ENCODE results near the gene FOXL1. TPM values are rescaled to one million over a fixed set of nuclear protein-coding genes. Genes with fewer than 3 reads are reported as not detected.

Gene FOXL1
- total and polyA plus RNA-seq, 2 donors: 0.19 to 0.62 TPM

DNA sequence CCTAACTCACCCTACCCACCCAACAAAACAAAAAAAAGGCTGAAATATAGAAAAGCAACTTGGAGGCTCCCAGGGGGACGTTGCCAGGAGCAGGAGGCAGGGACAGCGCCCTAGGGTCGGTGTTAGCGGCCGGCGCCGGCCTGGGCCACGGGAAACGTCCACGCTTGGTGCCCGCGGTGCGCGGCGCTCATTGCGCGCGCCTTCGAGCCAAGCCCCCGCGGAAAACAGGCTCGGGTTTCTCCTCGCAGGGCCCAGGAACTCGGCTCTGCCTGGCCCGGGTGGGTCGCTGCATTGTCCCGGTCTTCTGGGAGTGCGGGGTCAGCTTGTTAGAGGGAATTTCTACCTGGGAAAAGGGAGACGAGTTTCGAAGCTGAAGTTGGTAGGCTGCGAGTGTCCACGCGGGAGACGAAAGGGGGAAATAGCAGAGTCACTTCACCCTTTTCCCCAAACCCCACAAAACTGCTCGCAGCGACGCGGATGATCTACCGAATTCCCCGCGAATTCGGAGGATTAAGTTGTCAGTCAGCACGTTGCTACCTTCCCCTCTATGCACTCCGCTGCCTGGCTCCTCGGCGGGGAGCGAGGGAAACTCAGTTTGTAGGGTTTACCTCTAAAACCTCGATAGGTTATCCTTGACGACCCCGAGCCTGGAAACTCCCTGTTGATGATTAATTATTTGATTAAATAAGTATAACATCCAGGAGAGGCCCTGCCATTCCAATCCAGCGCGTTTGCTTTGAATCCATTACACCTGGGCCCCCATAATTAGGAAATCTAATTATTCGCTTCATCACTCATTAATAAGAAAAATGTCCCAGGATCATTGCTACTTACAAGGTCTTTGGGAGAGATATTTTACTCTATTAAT, 12.5 kb upstream of the FOXL1 start:
- H3K4me1 ChIP-seq (ENCODE audit: control insufficient read depth in 2 of 2, insufficient read depth in 2 of 2, low read length in 2 of 2): peaks cover 6 to 10% of the 10 kb centered on the region in 2 donors
- 9% methylated on average over 53 of the region's 53 CpGs for WGBS
- peaks cover 75 to 86% of the 10 kb centered on the region in 2 donors for H3K27me3 ChIP-seq (ENCODE audit: control insufficient read depth in 2 of 2, insufficient read depth in 1 of 2, low read length in 1 of 2)
- H3K4me3 ChIP-seq (ENCODE audit: low read length in 2 of 2): no peak overlapping the region
- no peak for DNase-seq (ENCODE audit: low read depth in 6 of 9, low spot score in 9 of 9)
- H3K9me3 ChIP-seq (ENCODE audit: control insufficient read depth in 2 of 2, insufficient read depth in 1 of 2, low read length in 1 of 2): no peaks in the 10 kb centered on the region
- no peaks in the 10 kb centered on the region for H3K36me3 ChIP-seq (ENCODE audit: control insufficient read depth in 2 of 2, insufficient read depth in 2 of 2, low read length in 1 of 2)
- H3K27ac ChIP-seq (ENCODE audit: low read depth in 1 of 2, low read length in 1 of 2): no peak overlapping the region

DNA sequence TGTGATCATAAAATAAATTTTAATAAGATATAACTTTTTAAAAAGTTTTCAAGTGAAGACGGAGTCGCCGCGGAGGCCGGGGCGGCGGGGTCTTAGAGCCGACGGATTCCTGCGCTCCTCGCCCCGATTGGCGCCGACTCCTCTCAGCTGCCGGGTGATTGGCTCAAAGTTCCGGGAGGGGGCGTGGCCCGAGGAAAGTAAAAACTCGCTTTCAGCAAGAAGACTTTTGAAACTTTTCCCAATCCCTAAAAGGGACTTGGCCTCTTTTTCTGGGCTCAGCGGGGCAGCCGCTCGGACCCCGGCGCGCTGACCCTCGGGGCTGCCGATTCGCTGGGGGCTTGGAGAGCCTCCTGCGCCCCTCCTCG, 11.8 kb upstream of the FOXL1 start, which contains the start of gene FOXC2:
Gene FOXC2 (plus strand): TSS at position 229 of the 365 bp plus-strand sequence. CDS start 507 bp downstream, outside the sequence.
- peaks cover 82 to 88% of the 10 kb centered on the region in 2 donors for H3K27me3 ChIP-seq (ENCODE audit: control insufficient read depth in 2 of 2, insufficient read depth in 1 of 2, low read length in 1 of 2)
- H3K4me3 ChIP-seq (ENCODE audit: low read length in 2 of 2): peak within 1 kb of the TSS in 1 of 2 donors; percentile 47
- no peaks in the 10 kb centered on the region for H3K36me3 ChIP-seq (ENCODE audit: control insufficient read depth in 2 of 2, insufficient read depth in 2 of 2, low read length in 1 of 2)
- H3K4me1 ChIP-seq (ENCODE audit: control insufficient read depth in 2 of 2, insufficient read depth in 2 of 2, low read length in 2 of 2): peaks cover 6 to 10% of the 10 kb centered on the region in 2 donors
- no peak within 1 kb of the TSS for H3K27ac ChIP-seq (ENCODE audit: low read depth in 1 of 2, low read length in 1 of 2)
- DNase-seq (ENCODE audit: low read depth in 6 of 9, low spot score in 9 of 9): peak; percentile 33 to 88 (median 64)
- no peaks in the 10 kb centered on the region for H3K9me3 ChIP-seq (ENCODE audit: control insufficient read depth in 2 of 2, insufficient read depth in 1 of 2, low read length in 1 of 2)
- WGBS: 2% methylated on average over 30 of the region's 30 CpGs

DNA sequence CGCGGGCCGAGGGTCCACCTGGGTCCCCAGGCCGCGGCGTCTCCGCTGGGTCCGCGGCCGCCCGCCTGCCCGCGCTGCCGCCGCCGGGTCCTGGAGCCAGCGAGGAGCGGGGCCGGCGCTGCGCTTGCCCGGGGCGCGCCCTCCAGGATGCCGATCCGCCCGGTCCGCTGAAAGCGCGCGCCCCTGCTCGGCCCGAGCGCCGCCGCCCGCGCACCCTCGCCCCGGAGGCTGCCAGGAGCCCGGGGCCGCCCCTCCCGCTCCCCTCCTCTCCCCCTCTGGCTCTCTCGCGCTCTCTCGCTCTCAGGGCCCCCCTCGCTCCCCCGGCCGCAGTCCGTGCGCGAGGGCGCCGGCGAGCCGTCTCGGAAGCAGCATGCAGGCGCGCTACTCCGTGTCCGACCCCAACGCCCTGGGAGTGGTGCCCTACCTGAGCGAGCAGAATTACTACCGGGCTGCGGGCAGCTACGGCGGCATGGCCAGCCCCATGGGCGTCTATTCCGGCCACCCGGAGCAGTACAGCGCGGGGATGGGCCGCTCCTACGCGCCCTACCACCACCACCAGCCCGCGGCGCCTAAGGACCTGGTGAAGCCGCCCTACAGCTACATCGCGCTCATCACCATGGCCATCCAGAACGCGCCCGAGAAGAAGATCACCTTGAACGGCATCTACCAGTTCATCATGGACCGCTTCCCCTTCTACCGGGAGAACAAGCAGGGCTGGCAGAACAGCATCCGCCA, 11.2 kb upstream of the FOXL1 start:
- no peaks in the 10 kb centered on the region for H3K36me3 ChIP-seq (ENCODE audit: control insufficient read depth in 2 of 2, insufficient read depth in 2 of 2, low read length in 1 of 2)
- no peak overlapping the region for H3K27ac ChIP-seq (ENCODE audit: low read depth in 1 of 2, low read length in 1 of 2)
- 4% methylated on average over 87 of the region's 88 CpGs for WGBS
- H3K9me3 ChIP-seq (ENCODE audit: control insufficient read depth in 2 of 2, insufficient read depth in 1 of 2, low read length in 1 of 2): no peaks in the 10 kb centered on the region
- H3K4me1 ChIP-seq (ENCODE audit: control insufficient read depth in 2 of 2, insufficient read depth in 2 of 2, low read length in 2 of 2): peaks cover 6 to 10% of the 10 kb centered on the region in 2 donors
- peak overlapping the region in 1 of 2 donors; percentile 47 for H3K4me3 ChIP-seq (ENCODE audit: low read length in 2 of 2)
- H3K27me3 ChIP-seq (ENCODE audit: control insufficient read depth in 2 of 2, insufficient read depth in 1 of 2, low read length in 1 of 2): peaks cover 86 to 93% of the 10 kb centered on the region in 2 donors
- peak in 1 of 9 donors; percentile 25 for DNase-seq (ENCODE audit: low read depth in 6 of 9, low spot score in 9 of 9)

GRCh38 chr16:86567701-86568581, 10.4 kb upstream of the FOXL1 start:
- Histone ChIP-seq H3K27ac (ENCODE audit: low read depth in 1 of 2, low read length in 1 of 2) (no peak overlapping the region), H3K36me3 (ENCODE audit: control insufficient read depth in 2 of 2, insufficient read depth in 2 of 2, low read length in 1 of 2) (no peaks in the 10 kb centered on the region), H3K4me3 (ENCODE audit: low read length in 2 of 2) (no peak overlapping the region), H3K4me1 (ENCODE audit: control insufficient read depth in 2 of 2, insufficient read depth in 2 of 2, low read length in 2 of 2) (peaks cover 6 to 10% of the 10 kb centered on the region in 2 donors), H3K9me3 (ENCODE audit: control insufficient read depth in 2 of 2, insufficient read depth in 1 of 2, low read length in 1 of 2) (no peaks in the 10 kb centered on the region), H3K27me3 (ENCODE audit: control insufficient read depth in 2 of 2, insufficient read depth in 1 of 2, low read length in 1 of 2) (peaks cover 91 to 97% of the 10 kb centered on the region in 2 donors)
- 5% methylated on average over 116 of the region's 116 CpGs for WGBS
- no peak for DNase-seq (ENCODE audit: low read depth in 6 of 9, low spot score in 9 of 9)

- H3K4me3 ChIP-seq (ENCODE audit: low read length in 2 of 2): no peak overlapping the region
- H3K36me3 ChIP-seq (ENCODE audit: control insufficient read depth in 2 of 2, insufficient read depth in 2 of 2, low read length in 1 of 2): no peaks in the 10 kb centered on the region
- peaks cover 5 to 6% of the 10 kb centered on the region in 2 donors for H3K4me1 ChIP-seq (ENCODE audit: control insufficient read depth in 2 of 2, insufficient read depth in 2 of 2, low read length in 2 of 2)
- DNase-seq (ENCODE audit: low read depth in 6 of 9, low spot score in 9 of 9): no peak
- WGBS: 18% methylated on average over 33 of the region's 33 CpGs
- no peaks in the 10 kb centered on the region for H3K9me3 ChIP-seq (ENCODE audit: control insufficient read depth in 2 of 2, insufficient read depth in 1 of 2, low read length in 1 of 2)
- H3K27ac ChIP-seq (ENCODE audit: low read depth in 1 of 2, low read length in 1 of 2): no peak overlapping the region
- peaks cover 83 to 98% of the 10 kb centered on the region in 2 donors for H3K27me3 ChIP-seq (ENCODE audit: control insufficient read depth in 2 of 2, insufficient read depth in 1 of 2, low read length in 1 of 2)
Observed at GRCh38 chr16:86568677-86569623, 9.4 kb upstream of the FOXL1 start.

GRCh38 chr16:86569701-86570447, 8.5 kb upstream of the FOXL1 start:
- no peak overlapping the region for H3K27ac ChIP-seq (ENCODE audit: low read depth in 1 of 2, low read length in 1 of 2)

DNA sequence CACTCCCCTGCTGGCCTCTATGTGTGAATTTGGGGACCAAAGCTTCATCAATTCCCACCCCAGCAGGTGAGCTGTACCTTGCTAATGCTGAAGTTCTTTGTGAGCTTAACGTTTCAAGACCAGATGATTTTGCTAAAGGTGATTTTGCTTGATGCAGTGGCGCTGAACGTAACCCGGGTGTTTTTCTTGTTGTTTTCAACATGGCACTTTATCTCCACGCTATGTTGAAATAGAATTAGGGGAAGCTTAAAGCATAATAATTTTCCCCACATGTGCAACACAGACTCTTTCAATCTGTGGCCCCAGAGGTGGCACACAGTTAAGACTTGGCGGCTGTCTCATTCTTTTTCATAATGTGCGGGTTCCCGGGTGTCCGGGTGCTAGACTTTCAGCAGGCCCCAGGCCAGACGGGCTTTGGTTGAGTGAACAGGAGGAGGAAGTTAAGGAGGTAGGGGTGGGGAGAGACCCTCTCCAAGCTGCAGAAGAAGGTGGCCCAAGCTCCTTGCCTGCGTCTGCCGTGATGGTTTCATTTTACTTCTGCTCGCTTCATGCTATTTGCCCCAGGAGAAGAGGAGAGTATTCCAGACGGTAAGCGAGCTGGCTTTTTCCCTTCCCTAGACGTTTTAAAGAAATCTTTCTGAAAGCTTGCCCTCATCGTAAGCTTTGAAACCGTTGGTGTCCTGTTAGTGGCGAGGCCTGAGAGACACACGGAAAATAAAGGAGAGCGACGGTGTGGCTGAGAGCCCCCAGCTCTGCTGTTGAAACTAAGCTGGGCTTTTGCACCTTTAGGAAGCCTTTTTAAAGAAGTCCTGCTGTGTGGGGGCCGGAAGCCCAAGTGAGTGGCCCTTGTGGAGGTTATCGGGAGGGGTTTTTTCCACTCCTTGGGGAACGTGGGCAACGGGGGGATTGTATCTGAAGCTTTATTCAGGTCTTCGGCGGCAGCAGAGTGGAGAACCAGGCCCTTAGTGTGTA, 7.5 kb upstream of the FOXL1 start:
- H3K4me3 ChIP-seq (ENCODE audit: low read length in 2 of 2): no peak overlapping the region
- H3K36me3 ChIP-seq (ENCODE audit: control insufficient read depth in 2 of 2, insufficient read depth in 2 of 2, low read length in 1 of 2): no peaks in the 10 kb centered on the region
- DNase-seq (ENCODE audit: low read depth in 6 of 9, low spot score in 9 of 9): no peak
- H3K27me3 ChIP-seq (ENCODE audit: control insufficient read depth in 2 of 2, insufficient read depth in 1 of 2, low read length in 1 of 2): peaks cover 83 to 98% of the 10 kb centered on the region in 2 donors
- H3K4me1 ChIP-seq (ENCODE audit: control insufficient read depth in 2 of 2, insufficient read depth in 2 of 2, low read length in 2 of 2): peaks cover 3 to 4% of the 10 kb centered on the region in 2 donors
- no peaks in the 10 kb centered on the region for H3K9me3 ChIP-seq (ENCODE audit: control insufficient read depth in 2 of 2, insufficient read depth in 1 of 2, low read length in 1 of 2)
- 76% methylated on average over 28 of the region's 28 CpGs for WGBS
- H3K27ac ChIP-seq (ENCODE audit: low read depth in 1 of 2, low read length in 1 of 2): no peak overlapping the region

More at GRCh38 chr16:86569701-86570447, 8.5 kb upstream of the FOXL1 start:
- DNase-seq (ENCODE audit: low read depth in 6 of 9, low spot score in 9 of 9): no peak
- no peaks in the 10 kb centered on the region for H3K9me3 ChIP-seq (ENCODE audit: control insufficient read depth in 2 of 2, insufficient read depth in 1 of 2, low read length in 1 of 2)
- no peak overlapping the region for H3K4me3 ChIP-seq (ENCODE audit: low read length in 2 of 2)
- peaks cover 83 to 98% of the 10 kb centered on the region in 2 donors for H3K27me3 ChIP-seq (ENCODE audit: control insufficient read depth in 2 of 2, insufficient read depth in 1 of 2, low read length in 1 of 2)
- 70% methylated on average over 13 of the region's 13 CpGs for WGBS
- no peaks in the 10 kb centered on the region for H3K36me3 ChIP-seq (ENCODE audit: control insufficient read depth in 2 of 2, insufficient read depth in 2 of 2, low read length in 1 of 2)
- H3K4me1 ChIP-seq (ENCODE audit: control insufficient read depth in 2 of 2, insufficient read depth in 2 of 2, low read length in 2 of 2): peaks cover 3 to 4% of the 10 kb centered on the region in 2 donors

Measured in thymus (tissue), 11 donors.